ENCODE results near the gene OPCML.

GRCh38 chr11:133402551-133402950 lies 129.8 kb downstream of the OPCML start:
- TF ChIP-seq CTCF (IDR thresholded peaks at IDR 0.05) (no peak), POLR2A (IDR thresholded peaks at IDR 0.05) (no peak)
